ENCODE measurements around the gene BATF.

BATF gene

GRCh38 chr14:75563931-75564330 lies 41.7 kb downstream of the BATF start:
- no peak for DNase-seq

GRCh38 chr14:75565056-75565455 lies 42.8 kb downstream of the BATF start:
- no peak for DNase-seq

- peak; percentile 63 for DNase-seq
Observed at GRCh38 chr14:75566321-75566720, 44.1 kb downstream of the BATF start.

DNA sequence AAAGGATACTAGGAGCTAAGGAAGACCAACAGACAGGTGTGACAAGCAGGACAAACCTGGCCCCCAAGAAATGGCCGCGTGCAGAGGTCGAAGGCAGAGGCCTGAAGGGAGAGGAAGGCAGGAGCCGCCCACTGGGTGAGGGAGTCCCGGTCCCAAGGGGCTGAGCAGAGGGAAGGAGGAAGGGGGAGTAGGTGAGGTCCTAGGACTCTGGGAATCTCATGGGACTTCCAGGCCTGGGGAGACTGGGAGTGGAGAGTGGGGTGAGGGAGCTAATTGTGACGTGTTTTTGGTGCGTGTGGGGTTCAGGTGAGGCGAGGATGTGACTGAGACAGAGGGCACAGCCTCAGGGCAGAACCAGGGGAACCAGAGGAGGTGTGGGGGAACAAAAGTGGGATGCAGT lies 44.5 kb downstream of the BATF start:
- DNase-seq = no peak

- no peak for DNase-seq
Observed at GRCh38 chr14:75568140-75568539, 45.9 kb downstream of the BATF start.

DNA sequence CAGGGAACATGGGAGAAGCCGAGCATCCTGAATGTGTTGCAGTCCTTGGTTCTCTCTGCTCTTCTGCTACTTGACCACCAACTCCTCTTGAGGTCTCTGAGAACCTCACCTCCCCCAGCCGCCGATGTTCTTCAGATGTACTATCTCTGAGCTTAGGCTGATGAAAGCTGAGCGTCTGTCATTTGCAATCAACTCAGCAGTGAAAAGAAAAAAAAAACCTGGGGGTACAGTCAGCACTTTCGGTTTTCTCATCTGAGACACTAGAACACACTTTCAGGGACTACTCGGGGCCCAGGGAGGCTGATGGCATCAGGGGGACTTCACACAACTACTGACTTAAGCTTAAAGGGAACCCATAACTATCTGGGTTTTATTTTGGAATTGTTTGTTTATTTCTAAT lies 46.5 kb downstream of the BATF start:
- no peak for DNase-seq

DNA sequence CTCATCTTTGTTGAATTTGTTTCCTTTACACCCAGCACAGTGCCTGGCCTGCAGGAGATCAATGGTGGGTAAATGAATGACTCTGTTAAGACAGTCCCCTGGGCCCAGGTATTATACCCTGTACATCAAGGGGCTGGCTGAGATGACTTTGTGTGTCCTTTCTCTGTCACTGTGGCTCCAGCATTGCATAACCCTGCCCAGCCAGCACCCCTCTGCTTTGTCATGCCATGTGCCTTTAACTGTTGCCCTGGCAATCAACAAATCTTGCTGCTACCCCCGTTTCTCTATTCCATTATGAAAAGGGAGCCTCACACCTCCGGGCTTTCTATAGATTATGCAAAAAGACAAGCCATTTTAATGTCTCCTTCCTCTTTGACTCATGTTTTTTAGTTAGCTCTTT lies 48.5 kb downstream of the BATF start:
- DNase-seq = no peak

- no peak for DNase-seq
Observed at GRCh38 chr14:75572104-75572503, 49.8 kb downstream of the BATF start.

DNA sequence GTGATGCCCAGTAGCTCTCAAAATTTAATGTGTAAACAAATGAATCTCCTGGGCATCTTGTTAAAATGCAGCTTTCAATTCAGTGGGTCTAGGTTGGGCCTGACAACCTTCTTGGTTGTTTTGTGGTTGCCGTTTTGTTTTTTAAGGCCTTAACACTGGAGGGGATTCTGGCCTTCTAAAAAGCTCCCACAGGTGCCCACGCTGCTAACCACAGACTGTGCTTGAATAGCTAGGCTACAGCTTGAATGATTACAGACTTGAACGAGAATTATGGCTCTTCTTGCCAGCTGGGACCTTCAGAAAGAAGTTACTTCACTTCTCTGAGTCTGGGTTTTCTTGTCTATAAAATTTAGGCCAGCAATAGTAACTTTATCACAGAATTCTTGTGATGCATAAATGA lies 54.8 kb downstream of the BATF start:
- DNase-seq = no peak

- DNase-seq = peak; percentile 73
Observed at GRCh38 chr14:75577729-75578101, 55.4 kb downstream of the BATF start.

- peak; percentile 62 for DNase-seq
Observed at GRCh38 chr14:75578102-75578785, 56.0 kb downstream of the BATF start, which contains the start of gene FLVCR2. Gene FLVCR2 (plus strand): TSS chr14:75578620. CDS start chr14:75578973, 353 bp downstream.

GRCh38 chr14:75578786-75579337 lies 56.6 kb downstream of the BATF start:
- no peak for DNase-seq

GRCh38 chr14:75579338-75579864 lies 57.1 kb downstream of the BATF start:
- DNase-seq = no peak

DNA sequence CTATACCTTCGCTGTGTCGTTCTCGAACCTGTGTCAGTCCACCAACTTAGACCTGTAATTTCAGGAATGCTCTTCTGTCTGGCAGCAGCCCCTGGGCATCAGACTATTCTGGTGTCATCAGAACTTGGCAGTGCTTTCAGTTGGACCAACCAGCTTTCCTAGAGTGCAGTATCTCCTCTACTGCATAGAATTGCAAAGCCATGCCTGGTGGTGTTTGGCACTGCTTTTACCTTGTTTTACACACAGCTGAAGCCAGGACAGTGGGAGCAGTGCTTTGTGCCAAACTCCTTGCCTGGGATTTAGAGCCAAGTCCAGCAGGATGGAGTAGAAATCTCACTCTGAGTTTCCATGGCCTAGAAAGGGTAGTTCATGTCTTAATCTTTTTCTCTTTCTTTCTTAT lies 57.6 kb downstream of the BATF start:
- DNase-seq = no peak

GRCh38 chr14:75587388-75587787 lies 65.1 kb downstream of the BATF start:
- no peak for DNase-seq

DNA sequence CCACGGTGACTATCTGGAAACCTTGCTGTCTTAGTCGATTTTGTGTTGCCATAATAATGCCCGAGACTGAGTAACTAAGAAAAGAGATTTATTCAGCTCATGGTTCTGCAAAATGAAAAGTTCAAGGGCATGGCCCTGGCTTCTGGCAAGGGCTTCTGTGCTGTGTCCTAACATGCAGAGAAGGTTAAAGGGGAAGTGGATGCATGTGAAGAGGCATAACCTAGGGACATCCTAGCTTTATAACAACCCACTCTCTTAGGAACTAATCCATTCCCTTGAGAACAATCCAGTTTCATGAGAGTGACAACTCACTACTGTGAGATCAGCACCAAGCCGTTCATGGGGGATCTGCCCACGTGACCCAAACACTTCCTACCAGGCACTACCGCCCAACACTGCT lies 67.7 kb downstream of the BATF start:
- no peak for DNase-seq

GRCh38 chr14:75591331-75591946 lies 69.2 kb downstream of the BATF start:
- DNase-seq = no peak

DNA sequence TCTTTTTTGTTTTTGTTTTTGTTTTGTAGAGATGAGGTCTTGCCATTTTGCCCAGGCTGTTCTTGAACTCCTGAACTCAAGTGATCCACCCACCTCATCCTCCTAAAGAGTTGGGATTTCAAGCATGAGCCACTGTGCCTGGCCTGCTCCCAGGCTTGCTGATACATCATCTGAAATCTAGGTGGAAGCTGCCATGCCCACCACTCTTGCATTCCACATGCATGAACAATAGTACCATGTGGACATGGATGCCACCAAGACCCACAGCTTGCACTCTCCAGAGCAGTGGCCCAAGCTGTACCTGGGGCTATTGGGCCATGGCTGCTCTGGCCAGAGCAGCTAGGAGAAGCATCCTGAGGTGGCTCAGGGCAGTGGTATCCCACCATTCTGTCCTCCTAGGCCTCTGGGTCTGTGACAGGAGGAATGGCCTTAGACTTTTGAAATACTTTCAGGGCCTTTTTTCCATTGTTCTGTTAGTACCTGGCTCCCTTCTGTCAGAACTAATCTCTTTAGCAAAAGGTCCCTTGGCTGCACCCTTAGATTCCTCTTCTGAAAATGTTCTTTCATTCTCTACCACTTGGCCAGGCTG lies 69.8 kb downstream of the BATF start:
- no peak for DNase-seq

- no peak for DNase-seq
Observed at GRCh38 chr14:75595226-75595625, 73.0 kb downstream of the BATF start.

Measured in CD4-positive, alpha-beta T cell treated with Interleukin-12 subunit alpha and Interleukin-12 subunit beta, for 1 hour (primary cell).